MM.1S (cell line): Measurements from ENCODE around the gene MMP24.

Source experiments
- DNase-seq: peaks from one replicate; pipeline ENCODE4 v3.0.0-alpha.2; 2015
- H2AFZ ChIP-seq: fragments of 300-600 bp; sonication (generic); 2 replicates; pipeline ENCODE4 v1.6.0; 2016; ENCODE audit warnings: antibody characterized with exemption, low read length
- H3F3A ChIP-seq: fragments of 300-600 bp; sonication (generic); 2 replicates; pipeline ENCODE4 v1.6.1; 2016; ENCODE audit warnings: mild to moderate bottlenecking, antibody characterized with exemption, low read length, moderate library complexity, mixed read lengths; ENCODE audit not compliant: insufficient read depth
- H3K27ac ChIP-seq: fragments of 300-600 bp; sonication (generic); 2 replicates; pipeline ENCODE4 v1.5.1; 2016; ENCODE audit warnings: mild to moderate bottlenecking, low read length
- H3K27me3 ChIP-seq: fragments of 300-600 bp; sonication (generic); replicated peaks from 2 replicates; pipeline ENCODE4 v1.6.0; 2016; ENCODE audit warnings: low read length; ENCODE audit not compliant: insufficient read depth
- H3K36me3 ChIP-seq: fragments of 300-600 bp; sonication (generic); replicated peaks from 2 replicates; pipeline ENCODE4 v1.6.1; 2016; ENCODE audit warnings: mild to moderate bottlenecking, low read length, mixed read lengths; ENCODE audit not compliant: insufficient read depth
- H3K4me1 ChIP-seq: fragments of 300-600 bp; sonication (generic); 2 replicates; pipeline ENCODE4 v1.6.1; 2016; ENCODE audit warnings: low read length, mixed read lengths
- H3K4me2 ChIP-seq: fragments of 300-600 bp; sonication (generic); 2 replicates; pipeline ENCODE4 v1.6.0; 2016; ENCODE audit warnings: low read depth, low read length
- H3K4me3 ChIP-seq: fragments of 300-600 bp; sonication (generic); 2 replicates; pipeline ENCODE4 v1.5.1; 2016; ENCODE audit warnings: low read length, mixed read lengths
- H3K79me2 ChIP-seq: fragments of 300-600 bp; sonication (generic); 2 replicates; pipeline ENCODE4 v1.6.1; 2016; ENCODE audit warnings: mixed run types, low read length, mixed read lengths
- H3K9ac ChIP-seq: fragments of 300-600 bp; sonication (generic); 2 replicates; pipeline ENCODE4 v1.6.1; 2016; ENCODE audit warnings: low read length, mixed read lengths
- H3K9me2 ChIP-seq: fragments of 300-600 bp; sonication (generic); replicated peaks from 2 replicates; pipeline ENCODE4 v1.6.1; 2016; ENCODE audit warnings: mild to moderate bottlenecking, low read length, mixed read lengths; ENCODE audit not compliant: insufficient read depth
- H3K9me3 ChIP-seq: fragments of 300-600 bp; sonication (generic); replicated peaks from 2 replicates; pipeline ENCODE4 v1.6.1; 2016; ENCODE audit warnings: mild to moderate bottlenecking, low read length, mixed read lengths; ENCODE audit not compliant: insufficient read depth
- H4K20me1 ChIP-seq: fragments of 300-600 bp; sonication (generic); 2 replicates; pipeline ENCODE4 v1.6.1; 2016; ENCODE audit warnings: mild to moderate bottlenecking, low read length, moderate library complexity, mixed read lengths; ENCODE audit not compliant: insufficient read depth
- CTCF ChIP-seq: fragments of 300-600 bp; sonication (generic); IDR thresholded peaks from 2 replicates; pipeline ENCODE4 v1.5.1; 2016; ENCODE audit warnings: antibody characterized with exemption, low read length, mixed read lengths
- EZH2 ChIP-seq: fragments of 300-600 bp; sonication (generic); optimal IDR thresholded peaks from 2 replicates; pipeline ENCODE3; 2017; ENCODE audit warnings: low read depth, mild to moderate bottlenecking, antibody characterized with exemption, low read length, mixed read lengths
- EZH2phosphoT487 ChIP-seq: fragments of 300-600 bp; sonication (generic); IDR thresholded peaks from 2 replicates; pipeline ENCODE4 v1.6.1; 2018; ENCODE audit warnings: antibody characterized with exemption, low read length

The MMP24 gene

GRCh38 chr20:35246723-35247122 is 20.2 kb downstream of the MMP24 start:
- Histone ChIP-seq H3K27me3 (no peaks in the 10 kb centered on the region), H3K9me3 (no peaks in the 10 kb centered on the region), H3K4me2 (no peak overlapping the region), H3F3A (no peaks in the 10 kb centered on the region), H3K9ac (no peak overlapping the region), H3K36me3 (no peaks in the 10 kb centered on the region), H3K4me3 (no peak overlapping the region), H3K79me2 (no peaks in the 10 kb centered on the region), H3K9me2 (no peaks in the 10 kb centered on the region), H2AFZ (no peak overlapping the region), H4K20me1 (no peaks in the 10 kb centered on the region), H3K27ac (no peak overlapping the region), H3K4me1 (no peaks in the 10 kb centered on the region)
- DNase-seq = no peak
- TF ChIP-seq EZH2phosphoT487 (no peak), CTCF (no peak), EZH2 (no peak)

- H3K4me2 ChIP-seq = no peak overlapping the region
- TF ChIP-seq CTCF (no peak), EZH2phosphoT487 (no peak), EZH2 (no peak)
- peaks cover 7% of the 10 kb centered on the region; the same call in 1 of the 2 replicates for H3K4me1 ChIP-seq
- H4K20me1 ChIP-seq = no peaks in the 10 kb centered on the region
- no peak overlapping the region for H3K27ac ChIP-seq
- no peak for DNase-seq
- no peak overlapping the region for H2AFZ ChIP-seq
- no peaks in the 10 kb centered on the region for H3K36me3 ChIP-seq
- H3K79me2 ChIP-seq = no peaks in the 10 kb centered on the region
- no peaks in the 10 kb centered on the region for H3K9me2 ChIP-seq
- no peaks in the 10 kb centered on the region for H3K9me3 ChIP-seq
- H3K4me3 ChIP-seq = no peak overlapping the region
- no peaks in the 10 kb centered on the region for H3F3A ChIP-seq
- H3K9ac ChIP-seq = no peak overlapping the region
- no peaks in the 10 kb centered on the region for H3K27me3 ChIP-seq
These were observed 22.4 kb downstream of the MMP24 start for GRCh38 chr20:35248641-35249475.

- Histone ChIP-seq H3K4me2 (no peak overlapping the region), H3K4me3 (no peak overlapping the region), H3K79me2 (no peaks in the 10 kb centered on the region), H3F3A (no peaks in the 10 kb centered on the region), H3K4me1 (peaks cover 7% of the 10 kb centered on the region; the same call in 1 of the 2 replicates), H3K36me3 (no peaks in the 10 kb centered on the region), H4K20me1 (no peaks in the 10 kb centered on the region), H3K9ac (no peak overlapping the region), H3K27me3 (no peaks in the 10 kb centered on the region), H3K27ac (peak overlapping the region; percentile 40; the same call in 1 of the 2 replicates), H3K9me2 (no peaks in the 10 kb centered on the region), H3K9me3 (no peaks in the 10 kb centered on the region), H2AFZ (no peak overlapping the region)
- TF ChIP-seq EZH2phosphoT487 = no peak
- TF ChIP-seq EZH2 = no peak
- no peak for TF ChIP-seq CTCF
- no peak for DNase-seq
These were observed 25.1 kb downstream of the MMP24 start for GRCh38 chr20:35251613-35251940.
